ENCODE data around the gene ROBO2. TPM values are rescaled to one million over a fixed set of nuclear protein-coding genes. Genes with fewer than 3 reads are reported as not detected.

ROBO2 gene
- total RNA-seq, 2 donors from 2014 or later: 2.5 to 2.9 TPM

DNA sequence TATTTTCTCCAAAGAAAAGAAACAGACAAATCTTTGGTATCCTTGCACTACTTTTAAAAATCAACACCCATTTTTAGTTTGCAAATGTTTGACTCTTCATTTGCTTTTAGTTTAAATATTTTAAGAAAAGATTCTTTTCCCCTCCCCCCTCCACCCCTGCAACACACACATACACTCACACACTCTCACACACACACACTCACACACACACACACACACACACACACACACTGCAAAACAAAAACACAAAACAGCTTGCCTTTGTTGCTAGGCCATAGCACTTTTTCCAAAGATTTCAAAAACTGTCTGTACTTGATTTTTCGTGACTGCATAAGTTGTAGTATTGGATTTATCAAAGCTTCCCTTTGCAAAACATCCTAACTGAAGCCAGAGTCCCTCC lies 26.9 kb downstream of the ROBO2 start:
- WGBS, 2 experiments (ENCODE audit: insufficient coverage in 1 of 2, insufficient read length in 1 of 2): 83% methylated on average over 1 of the region's 1 CpG; no CpG with 5 or more reads in 1 of the 2 experiments
- Mint-ChIP-seq H3K9me3 (peaks cover 9% of the 10 kb centered on the region), H3K27me3 (ENCODE audit: insufficient read depth) (no peaks in the 10 kb centered on the region), H3K4me3 (no peak overlapping the region), H3K27ac (no peak overlapping the region), H3K4me1 (no peaks in the 10 kb centered on the region), H3K36me3 (ENCODE audit: low read depth) (peaks cover 2% of the 10 kb centered on the region)
- TF ChIP-seq, protein P1, sequence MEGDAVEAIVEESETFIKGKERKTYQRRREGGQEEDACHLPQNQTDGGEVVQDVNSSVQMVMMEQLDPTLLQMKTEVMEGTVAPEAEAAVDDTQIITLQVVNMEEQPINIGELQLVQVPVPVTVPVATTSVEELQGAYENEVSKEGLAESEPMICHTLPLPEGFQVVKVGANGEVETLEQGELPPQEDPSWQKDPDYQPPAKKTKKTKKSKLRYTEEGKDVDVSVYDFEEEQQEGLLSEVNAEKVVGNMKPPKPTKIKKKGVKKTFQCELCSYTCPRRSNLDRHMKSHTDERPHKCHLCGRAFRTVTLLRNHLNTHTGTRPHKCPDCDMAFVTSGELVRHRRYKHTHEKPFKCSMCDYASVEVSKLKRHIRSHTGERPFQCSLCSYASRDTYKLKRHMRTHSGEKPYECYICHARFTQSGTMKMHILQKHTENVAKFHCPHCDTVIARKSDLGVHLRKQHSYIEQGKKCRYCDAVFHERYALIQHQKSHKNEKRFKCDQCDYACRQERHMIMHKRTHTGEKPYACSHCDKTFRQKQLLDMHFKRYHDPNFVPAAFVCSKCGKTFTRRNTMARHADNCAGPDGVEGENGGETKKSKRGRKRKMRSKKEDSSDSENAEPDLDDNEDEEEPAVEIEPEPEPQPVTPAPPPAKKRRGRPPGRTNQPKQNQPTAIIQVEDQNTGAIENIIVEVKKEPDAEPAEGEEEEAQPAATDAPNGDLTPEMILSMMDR (conservative IDR thresholded peaks at IDR 0.05): no peak
- peaks cover 8% of the 10 kb centered on the region for H3K9me3 ChIP-seq (ENCODE audit: control insufficient read depth, low read length)
- no peak for DNase-seq
- H3K4me1 ChIP-seq (ENCODE audit: control insufficient read depth, insufficient read depth, low read length): no peaks in the 10 kb centered on the region
- no peak overlapping the region for H3K27ac ChIP-seq (ENCODE audit: low read depth, low read length)
- H3K27me3 ChIP-seq (ENCODE audit: control insufficient read depth, insufficient read depth, low read length, poor library complexity, severe bottlenecking): no peaks in the 10 kb centered on the region
- H3K36me3 ChIP-seq (ENCODE audit: control insufficient read depth, insufficient read depth, low read length): no peaks in the 10 kb centered on the region
- H3K4me3 ChIP-seq (ENCODE audit: low read length): no peak overlapping the region
- H3K9ac ChIP-seq (ENCODE audit: extremely low read depth, low read length, poor library complexity, severe bottlenecking): no peak overlapping the region

DNA sequence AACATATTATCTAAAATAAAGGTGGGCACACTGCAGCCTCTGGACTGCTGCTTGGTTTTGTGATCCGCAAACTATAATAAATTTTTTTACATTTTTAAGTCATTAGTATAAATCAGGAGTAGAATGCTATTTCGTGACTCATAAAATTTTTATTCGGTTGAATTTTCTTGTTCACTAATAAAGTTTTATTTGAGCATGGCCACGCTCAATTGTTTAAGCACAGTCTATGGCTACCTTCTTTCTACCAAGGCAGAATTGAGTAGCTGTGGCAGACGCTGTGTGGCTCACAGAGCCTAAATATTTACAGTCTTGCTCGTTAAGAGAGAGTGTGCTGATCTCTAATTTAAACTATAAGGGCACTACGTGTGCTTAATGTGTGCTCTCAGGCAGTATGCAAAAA lies 28.9 kb downstream of the ROBO2 start:
- Mint-ChIP-seq H3K9me3 (no peaks in the 10 kb centered on the region), H3K27ac (no peak overlapping the region), H3K36me3 (ENCODE audit: low read depth) (no peaks in the 10 kb centered on the region), H3K4me1 (peaks cover 4% of the 10 kb centered on the region), H3K4me3 (no peak overlapping the region), H3K27me3 (ENCODE audit: insufficient read depth) (no peaks in the 10 kb centered on the region)
- Histone ChIP-seq H3K36me3 (ENCODE audit: control insufficient read depth, insufficient read depth, low read length) (no peaks in the 10 kb centered on the region), H3K4me1 (ENCODE audit: control insufficient read depth, insufficient read depth, low read length) (no peaks in the 10 kb centered on the region), H3K27ac (ENCODE audit: low read depth, low read length) (no peak overlapping the region), H3K9me3 (ENCODE audit: control insufficient read depth, low read length) (no peaks in the 10 kb centered on the region), H3K4me3 (ENCODE audit: low read length) (no peak overlapping the region), H3K27me3 (ENCODE audit: control insufficient read depth, insufficient read depth, low read length, poor library complexity, severe bottlenecking) (no peaks in the 10 kb centered on the region), H3K9ac (ENCODE audit: extremely low read depth, low read length, poor library complexity, severe bottlenecking) (no peak overlapping the region)
- TF ChIP-seq, protein P1 (conservative IDR thresholded peaks at IDR 0.05): no peak
- 79 to 86% methylated on average over 4 to 7 of the region's 7 CpGs for WGBS, 2 experiments (ENCODE audit: insufficient coverage in 1 of 2, insufficient read length in 1 of 2)
- no peak for DNase-seq

DNA sequence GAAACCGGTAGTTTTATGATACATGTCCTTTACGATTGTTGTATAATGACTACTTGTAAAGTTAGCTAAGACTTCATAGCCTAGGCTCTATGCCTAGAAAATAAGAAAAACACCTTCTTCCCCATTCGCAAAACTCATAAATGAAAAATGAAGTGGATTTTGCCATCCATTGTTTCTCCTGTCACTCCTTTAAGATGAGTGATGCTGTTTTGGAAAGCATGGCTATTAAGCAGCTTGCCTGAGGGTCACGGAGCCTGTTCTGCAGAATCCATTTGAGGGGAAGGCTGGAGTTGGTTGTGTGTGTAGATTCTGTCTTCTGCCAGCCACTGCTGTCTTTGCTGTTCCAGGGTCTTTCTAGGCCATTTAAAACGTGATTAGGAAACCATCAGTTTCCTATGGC lies 31.5 kb downstream of the ROBO2 start:
- Histone ChIP-seq H3K27me3 (ENCODE audit: control insufficient read depth, insufficient read depth, low read length, poor library complexity, severe bottlenecking) (no peaks in the 10 kb centered on the region), H3K36me3 (ENCODE audit: control insufficient read depth, insufficient read depth, low read length) (no peaks in the 10 kb centered on the region), H3K27ac (ENCODE audit: low read depth, low read length) (no peak overlapping the region), H3K4me3 (ENCODE audit: low read length) (no peak overlapping the region), H3K9ac (ENCODE audit: extremely low read depth, low read length, poor library complexity, severe bottlenecking) (no peak overlapping the region), H3K4me1 (ENCODE audit: control insufficient read depth, insufficient read depth, low read length) (no peaks in the 10 kb centered on the region), H3K9me3 (ENCODE audit: control insufficient read depth, low read length) (no peaks in the 10 kb centered on the region)
- peaks cover 4% of the 10 kb centered on the region for H3K4me1 Mint-ChIP-seq
- H3K27ac Mint-ChIP-seq: no peak overlapping the region
- WGBS, 2 experiments (ENCODE audit: insufficient coverage in 1 of 2, insufficient read length in 1 of 2): 29 to 82% methylated on average over 1 to 5 of the region's 5 CpGs
- H3K4me3 Mint-ChIP-seq: no peak overlapping the region
- H3K27me3 Mint-ChIP-seq (ENCODE audit: insufficient read depth): no peaks in the 10 kb centered on the region
- no peaks in the 10 kb centered on the region for H3K9me3 Mint-ChIP-seq
- H3K36me3 Mint-ChIP-seq (ENCODE audit: low read depth): no peaks in the 10 kb centered on the region
- TF ChIP-seq, protein P1 (conservative IDR thresholded peaks at IDR 0.05): no peak
- no peak for DNase-seq
